ENCODE data around the gene PGS1.
"Not testable (repeated sequence)": the region's sequence is repeated elsewhere in the genome, so short reads cannot be mapped to it uniquely, and the experiment has no call there.

PGS1 gene, protein sequence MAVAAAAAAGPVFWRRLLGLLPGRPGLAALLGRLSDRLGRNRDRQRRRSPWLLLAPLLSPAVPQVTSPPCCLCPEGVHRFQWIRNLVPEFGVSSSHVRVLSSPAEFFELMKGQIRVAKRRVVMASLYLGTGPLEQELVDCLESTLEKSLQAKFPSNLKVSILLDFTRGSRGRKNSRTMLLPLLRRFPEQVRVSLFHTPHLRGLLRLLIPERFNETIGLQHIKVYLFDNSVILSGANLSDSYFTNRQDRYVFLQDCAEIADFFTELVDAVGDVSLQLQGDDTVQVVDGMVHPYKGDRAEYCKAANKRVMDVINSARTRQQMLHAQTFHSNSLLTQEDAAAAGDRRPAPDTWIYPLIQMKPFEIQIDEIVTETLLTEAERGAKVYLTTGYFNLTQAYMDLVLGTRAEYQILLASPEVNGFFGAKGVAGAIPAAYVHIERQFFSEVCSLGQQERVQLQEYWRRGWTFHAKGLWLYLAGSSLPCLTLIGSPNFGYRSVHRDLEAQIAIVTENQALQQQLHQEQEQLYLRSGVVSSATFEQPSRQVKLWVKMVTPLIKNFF

DNA sequence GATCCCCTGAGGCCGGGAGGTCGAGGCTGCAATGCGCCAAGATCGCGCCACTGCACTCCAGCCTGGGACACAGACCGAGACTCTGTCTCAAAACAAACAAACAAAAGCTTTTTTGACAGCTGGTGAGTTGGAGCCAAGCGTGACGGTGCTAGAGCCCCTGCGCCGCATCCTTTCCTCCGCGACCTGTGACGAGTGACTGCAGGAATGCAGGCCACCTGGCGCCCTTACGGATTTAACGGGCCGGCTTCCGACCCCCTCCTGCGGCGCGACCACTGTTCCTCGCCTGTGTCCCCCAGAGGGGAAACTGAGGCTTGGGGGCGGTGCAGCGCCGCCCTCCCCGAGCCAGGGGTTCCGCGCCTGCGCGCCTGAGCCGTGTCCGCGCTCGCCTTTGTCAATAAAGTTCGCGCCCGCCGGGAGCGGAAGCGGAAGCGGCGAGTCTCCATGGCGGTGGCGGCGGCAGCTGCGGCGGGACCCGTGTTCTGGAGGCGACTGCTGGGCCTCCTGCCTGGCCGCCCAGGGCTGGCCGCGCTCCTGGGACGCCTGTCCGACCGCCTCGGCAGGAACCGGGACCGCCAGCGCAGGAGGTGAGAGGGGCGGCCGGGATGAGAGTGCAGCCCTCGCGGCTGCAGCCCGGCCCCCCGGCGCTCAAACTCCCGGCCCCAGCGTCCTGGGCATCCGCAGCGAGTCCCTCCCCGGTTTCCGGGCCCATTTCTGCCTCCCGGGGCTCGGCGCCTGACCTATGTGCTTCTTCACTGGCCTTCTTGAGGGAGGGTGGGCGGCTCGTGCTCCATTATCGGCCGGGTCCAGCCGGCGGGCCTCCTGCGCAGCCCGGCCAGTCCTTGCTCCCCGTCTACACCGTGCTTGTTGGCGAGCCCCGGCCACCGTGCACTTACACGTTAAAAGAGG is at the start of gene PGS1:
Gene PGS1 (plus strand): TSS at position 425 of the 906 bp plus-strand sequence. CDS start 17 bp downstream, at position 442.
- peak; percentile 76 for DNase-seq (ENCODE audit: low spot score)

DNA sequence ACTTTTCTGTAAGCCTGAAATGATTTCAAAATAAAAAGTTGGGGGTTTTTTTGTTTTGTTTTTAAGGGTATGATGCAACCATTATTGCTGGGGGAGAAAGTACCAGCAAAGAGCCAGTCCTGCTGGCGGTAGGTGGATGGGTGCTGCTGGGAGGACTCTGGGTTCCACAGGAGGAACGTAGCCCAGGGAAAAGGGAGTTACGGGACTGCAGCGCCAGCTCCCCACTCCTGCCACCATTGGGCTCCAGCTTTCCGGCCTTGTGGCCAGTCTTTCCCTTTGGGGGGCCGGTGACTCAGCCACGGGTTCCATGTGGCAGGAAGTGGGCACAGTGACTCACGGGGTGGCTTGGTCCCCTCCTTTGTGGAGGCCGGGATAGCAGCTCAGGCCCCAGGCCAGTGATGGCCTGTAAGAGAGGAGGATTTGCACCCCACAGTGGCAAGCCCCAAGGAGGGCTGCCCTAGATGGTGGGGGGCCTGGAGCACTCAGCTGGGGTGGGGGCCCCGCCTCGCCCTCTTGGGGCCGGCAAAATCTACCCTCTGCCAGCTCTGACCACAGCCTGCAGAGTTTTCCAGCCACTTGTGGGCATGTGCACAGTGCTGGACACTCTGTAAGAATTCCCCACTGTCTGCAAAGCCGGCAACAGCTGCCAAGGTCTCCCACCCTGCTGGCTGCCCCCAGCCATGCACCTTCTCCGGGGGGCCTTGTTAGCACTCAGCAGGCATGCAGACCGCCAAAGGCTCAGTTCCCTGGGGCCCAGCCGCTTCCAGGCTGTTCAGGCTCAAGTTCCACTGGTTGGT is 49.0 kb upstream of the PGS1 start:
- no peak for DNase-seq (ENCODE audit: low spot score)

DNA sequence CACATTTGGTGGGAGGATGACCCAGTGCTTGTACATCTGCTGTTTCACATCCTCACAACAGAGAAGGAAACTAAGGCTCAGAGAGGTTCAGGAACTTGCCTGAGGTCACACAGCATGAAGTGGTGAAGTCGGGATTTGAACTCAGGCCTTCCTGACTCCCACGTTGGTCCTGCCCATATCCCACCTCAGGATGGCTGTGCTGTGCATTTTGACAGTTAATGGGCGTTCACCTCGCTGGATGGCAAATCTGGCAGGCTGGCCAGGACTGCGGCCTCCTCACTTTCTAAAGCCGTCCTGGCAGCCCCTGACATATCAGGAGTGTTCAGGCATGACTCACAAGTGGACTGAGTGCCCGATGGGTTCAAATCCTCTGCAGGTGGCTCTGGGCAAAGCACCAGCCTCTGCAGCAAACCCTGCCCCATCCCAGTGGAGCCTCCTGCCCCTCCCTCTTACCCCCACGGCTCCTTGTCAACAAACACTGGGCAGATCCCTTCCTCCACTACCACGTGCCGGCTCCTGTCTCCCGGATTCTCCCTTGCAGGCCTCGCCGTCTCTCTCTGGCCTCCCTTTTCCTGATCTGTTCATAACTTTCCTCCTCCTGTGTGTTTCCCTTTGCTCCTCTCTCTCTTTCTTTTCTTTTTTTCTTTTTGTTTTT is 47.8 kb upstream of the PGS1 start:
- DNase-seq (ENCODE audit: low spot score): no peak

DNA sequence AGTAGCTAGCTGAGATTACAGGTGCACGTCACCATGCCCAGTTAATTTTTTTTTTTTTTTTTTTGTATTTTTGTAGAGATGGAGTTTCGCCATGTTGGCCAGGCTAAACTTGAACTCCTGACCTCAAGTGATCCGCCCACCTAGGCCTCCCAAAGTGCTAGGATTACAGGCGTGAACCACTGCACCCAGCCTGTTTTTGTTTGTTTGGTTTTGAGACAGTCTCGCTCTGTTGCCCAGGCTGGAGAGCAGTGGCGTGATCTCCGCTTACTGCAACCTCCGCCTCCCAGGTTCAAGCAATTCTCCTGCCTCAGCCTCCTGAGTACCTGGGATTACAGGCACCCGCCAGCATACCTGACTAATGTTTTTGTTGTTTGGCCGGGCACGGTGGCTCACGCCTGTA is 47.1 kb upstream of the PGS1 start:
- DNase-seq (ENCODE audit: low spot score): not testable (repeated sequence)

DNA sequence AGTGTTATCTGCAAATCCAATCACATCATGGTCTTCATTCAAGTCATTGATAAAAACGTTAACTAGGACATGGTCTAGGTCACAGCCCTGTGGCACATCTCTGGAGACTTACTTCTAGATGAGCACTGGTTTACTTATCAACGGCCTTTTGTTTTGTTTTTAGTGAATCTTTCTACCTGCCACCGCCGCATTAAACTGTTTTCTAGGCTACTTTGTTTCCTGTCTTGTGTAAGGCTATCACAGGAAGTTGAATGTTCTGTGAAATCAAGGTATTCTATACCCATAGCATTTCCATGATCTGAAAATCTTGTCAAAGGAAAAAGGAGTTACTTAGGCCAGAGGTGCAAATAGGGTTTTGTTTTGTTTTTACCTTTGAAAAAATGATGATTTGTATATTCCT is 45.5 kb upstream of the PGS1 start:
- no peak for DNase-seq (ENCODE audit: low spot score)

DNA sequence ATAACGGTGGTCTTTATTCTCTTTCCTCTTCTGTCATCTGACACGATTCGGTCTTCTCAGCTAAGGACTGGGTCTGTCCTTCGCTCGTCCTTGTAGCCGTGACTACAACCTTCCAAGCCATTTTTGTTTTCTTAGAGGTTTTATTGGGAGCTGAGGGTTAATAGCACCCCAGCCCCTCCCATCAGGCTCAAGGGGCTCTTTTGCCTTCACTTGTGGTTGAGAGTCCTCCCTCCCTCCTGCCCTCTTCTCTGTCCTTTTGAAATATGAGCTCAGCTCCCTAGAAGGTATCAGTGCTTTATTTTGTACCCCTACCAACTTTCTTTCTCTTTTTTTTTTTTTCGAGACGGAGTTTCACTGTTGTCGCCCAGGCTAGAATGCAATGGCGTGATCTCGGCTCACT is 43.2 kb upstream of the PGS1 start:
- no peak for DNase-seq (ENCODE audit: low spot score)

DNA sequence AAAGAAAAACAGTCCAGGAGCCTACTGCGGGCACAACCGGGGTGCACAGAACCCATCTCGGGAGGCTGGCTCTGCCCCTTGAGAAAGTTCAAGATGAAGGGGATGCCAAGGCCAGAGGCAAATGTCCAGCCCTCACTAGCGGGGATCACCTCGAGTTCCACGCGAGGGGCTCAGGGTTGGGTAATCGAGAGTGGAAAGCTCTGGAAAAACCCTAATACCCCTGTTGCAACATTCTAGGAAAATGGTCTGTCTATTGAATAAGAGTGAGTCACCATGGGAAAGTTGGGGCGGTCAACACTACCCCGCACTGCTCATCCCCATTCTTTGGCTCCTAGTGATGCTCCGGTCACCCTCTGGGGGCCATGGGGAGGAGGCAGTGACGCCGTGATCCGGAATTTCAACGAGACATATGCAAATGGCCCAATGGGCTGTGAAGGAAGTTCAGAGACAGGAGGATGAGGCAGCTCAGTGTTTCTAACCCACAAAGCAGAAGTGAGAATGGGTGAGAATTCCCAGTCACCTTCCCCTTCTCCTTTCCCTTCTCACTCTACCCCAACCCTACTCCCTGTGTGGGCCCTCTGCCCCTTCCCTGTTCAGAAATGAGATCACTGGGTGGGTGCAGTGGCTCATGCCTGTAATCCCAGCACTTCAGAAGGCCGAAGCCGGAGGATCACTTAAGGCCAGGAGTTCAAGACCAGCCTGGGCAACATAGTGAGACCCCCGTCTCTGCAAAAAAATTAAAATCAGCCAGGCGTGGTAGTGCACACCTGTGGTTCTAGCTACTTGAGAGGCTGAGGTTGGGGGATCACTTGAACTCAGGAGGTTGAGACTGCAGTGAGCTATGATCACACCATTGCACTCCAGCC is 41.0 kb upstream of the PGS1 start:
- DNase-seq (ENCODE audit: low spot score): no peak

DNA sequence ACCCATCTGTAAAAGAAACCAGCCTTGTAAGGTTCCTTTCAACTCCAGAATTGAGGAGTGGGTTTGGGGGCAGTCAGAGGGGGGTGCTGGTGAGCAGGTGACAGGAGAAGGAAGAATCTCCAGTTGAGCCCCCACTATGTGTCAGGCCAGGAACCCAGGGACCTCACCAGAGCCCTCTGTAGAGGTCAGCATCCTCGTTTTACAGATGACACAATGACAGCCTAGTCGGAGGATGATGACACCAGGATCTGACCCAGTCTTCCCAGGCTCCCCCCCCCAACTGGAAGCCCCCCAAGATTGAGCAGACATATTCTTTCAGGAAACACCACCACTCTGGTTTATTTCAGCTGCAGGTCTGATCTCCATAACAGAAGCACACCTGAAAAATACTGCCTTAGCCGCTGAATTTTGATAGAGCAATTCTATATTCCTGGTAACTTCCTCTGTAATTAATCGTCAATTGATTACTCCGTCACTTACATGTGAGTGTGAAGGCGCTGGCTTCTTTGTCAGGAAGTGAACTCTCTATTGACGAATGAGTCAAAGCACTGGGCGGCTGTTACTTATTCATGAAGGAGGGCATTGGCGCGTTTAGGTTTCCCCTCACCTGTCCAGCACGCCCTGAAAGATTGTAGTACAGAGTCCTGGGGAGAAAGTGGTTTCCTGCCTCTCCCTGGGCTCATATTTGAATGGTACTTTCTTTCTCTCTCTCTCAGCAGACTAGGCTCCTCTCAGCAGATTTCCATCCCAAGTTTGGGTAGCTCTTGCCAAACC is 39.8 kb upstream of the PGS1 start:
- peak; percentile 73 for DNase-seq (ENCODE audit: low spot score)

DNA sequence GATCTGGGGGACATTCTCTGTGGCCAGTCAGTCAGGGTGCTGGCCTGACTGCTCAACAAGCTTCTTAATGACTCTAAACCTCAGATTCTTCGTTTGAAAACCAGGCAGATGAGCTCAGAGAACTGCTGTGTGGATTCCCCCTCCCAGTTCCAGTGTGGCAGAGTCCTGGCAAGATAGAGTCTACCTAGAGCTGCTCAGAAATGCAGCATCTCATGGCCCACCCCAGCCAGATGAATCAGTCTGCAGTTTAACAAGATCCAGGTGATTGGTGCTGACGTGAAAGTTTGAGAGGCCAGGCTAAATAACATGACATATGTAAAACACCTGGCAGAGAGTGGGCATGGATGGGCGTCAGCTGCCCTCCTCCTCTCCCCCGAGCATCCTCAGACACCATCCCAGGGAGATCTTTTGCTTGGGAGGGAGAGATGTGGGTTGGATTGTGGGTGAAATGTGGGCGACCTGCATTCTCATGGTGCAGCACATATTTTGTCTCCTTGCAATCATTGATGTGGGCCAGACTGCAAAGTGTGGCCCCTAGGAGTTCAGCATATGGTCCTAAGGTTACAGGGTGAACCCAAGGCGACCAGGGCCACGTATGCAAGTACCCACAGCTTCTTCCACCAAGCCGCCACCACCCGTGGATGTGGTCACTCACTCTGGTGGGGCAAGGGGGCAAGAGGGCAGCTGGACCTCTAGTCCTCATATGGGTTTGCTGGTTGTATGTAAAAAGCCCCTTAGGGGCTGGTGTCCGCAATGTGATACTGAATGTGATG is 38.1 kb upstream of the PGS1 start:
- DNase-seq (ENCODE audit: low spot score): no peak

DNA sequence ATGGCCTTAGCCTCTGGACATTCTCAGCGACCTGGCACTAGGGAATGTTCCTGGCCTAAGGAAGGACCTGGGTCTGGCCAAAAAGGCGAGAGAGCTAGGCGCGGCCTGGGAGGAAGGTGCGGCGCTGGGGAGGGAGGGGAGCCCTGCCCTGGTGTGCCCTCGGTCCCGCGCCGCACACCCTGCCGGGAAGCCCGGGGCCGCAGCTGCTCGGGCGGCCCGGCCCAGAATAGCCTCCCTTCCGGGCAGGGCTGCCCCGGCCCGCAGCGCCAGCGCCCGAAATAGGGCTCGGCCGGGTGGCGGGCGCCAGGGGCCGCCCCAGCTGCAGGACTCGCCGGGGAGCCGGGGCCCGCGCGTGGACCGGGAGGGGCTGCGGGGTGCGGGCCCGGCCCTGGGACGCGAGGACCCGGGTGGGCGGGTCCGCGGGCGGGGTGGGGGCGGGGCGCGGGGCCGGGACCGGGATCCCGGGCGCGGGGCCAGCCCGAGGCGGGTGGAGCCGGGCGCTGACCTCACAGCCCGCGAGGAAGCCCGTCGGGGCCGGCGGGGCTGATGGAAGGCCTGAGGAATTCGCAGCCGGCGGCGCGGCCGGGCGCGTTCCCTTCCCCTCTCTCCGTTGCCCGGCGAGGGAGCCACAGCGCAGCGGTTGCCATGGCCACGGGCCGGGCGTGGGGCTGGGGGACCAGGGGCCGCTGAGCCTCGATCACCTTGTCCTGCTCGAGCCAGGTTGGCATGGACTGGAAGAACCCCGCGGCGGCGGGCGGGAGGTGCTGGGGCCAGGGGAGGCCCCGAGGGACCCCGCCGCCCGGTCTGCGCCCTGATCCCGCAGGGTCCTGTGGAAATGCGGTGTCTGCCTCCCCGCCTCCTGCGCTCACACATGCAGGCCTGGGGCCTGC is 36.6 kb upstream of the PGS1 start:
- DNase-seq (ENCODE audit: low spot score): peak; percentile 70

DNA sequence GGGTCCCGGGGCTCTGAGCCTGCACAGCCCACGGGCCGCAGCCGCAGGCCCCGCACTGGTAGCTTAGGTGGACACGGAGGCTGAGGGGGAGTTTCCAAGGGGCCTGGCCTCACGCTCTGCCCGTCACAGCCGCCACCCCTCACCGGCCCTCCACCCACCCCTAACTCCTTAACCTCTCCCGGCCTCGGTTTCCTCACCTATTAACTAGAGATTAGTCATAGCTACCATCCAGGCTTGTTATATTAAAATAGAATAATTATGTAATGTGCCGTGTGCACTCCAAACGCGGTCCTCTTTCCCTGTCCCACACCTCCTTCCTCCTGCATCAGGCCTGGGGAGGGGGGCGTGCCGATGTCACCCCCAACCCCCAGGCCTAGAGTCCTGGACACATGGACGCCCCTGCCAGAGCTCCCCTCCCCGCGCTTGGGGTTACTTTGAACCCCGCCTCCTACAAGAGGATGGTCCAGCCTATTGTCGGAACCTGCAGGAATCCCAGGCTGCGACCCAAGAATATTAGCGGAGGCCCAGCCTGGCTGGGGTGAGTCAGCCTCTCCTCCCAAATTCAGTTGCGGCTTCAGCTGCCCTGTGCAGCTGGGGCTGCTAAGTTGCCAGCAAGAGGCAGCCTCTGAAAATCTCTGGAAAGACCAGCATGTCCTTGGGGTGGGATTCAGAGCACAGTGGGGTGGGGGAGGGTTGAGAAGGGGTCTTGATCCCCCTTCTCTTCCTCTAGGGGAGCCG is 35.8 kb upstream of the PGS1 start:
- no peak for DNase-seq (ENCODE audit: low spot score)

DNA sequence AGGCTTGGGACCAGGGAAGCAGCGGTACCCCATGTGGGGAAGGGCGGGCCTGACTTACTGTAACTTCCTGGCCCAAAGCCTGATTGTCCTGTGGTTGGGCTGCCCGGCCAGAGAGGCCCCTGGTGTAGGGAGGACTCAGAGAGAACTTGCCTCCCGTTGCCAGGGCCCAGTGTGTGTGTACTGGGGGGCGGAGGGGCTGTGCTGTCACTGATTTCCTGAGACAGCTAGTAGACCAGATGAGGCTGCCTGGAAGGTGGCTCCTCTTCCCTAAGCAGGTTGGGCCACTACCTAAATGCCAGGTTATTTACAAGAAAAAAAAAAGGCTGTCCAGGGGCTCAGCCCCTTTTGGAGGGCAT is 35.3 kb upstream of the PGS1 start:
- DNase-seq (ENCODE audit: low spot score): no peak

DNA sequence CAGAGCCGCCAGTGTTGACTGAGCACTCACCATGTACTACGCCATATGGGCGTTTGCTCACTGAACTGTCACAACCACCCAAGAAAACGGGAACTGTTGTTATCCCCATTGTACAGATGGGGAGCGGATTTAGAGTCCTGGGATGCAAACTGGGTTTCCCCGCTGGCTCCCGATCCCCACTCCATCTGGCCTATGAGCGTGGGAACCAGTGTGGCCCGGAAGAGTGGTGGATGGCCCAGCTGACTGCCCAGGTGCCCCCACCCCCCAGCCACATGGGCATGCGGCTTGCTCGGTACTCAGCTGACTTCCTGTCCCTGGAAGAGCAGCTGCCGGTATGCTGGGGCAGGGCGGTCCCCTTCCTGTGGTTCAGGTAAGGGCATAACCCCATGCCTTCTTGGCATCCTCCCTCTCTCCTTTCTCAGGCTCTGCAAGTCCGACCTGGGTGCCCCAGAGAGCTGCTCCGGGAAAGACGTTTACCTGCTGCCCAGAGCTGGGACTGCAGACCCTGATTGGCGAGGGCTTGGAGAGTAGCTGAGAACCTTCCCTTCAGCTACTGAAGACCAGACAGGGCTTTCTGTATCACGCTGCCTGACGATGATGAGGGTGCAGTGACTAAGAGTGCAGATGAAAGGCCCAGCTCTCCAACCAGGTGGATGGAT is 34.8 kb upstream of the PGS1 start:
- DNase-seq (ENCODE audit: low spot score): no peak

DNA sequence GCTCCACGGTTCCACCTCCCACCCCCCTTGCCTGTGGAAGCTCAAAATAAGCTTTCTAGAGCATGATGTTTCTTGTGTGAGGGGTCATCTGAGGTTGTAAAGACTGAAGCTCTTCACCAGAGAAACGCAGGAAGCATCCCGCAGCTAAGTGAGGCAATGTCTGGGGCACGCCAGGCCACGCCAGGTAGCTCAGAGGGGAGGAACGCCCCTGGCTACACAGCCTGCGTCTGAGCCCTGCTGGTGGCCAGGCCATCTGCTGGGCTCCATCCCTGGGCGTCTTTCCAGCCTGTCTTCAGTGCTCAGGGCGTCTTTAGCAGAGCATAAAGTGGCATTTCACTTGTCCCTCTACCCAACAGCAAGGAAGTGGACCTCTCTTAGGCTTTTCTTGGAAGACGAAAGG is 33.8 kb upstream of the PGS1 start:
- no peak for DNase-seq (ENCODE audit: low spot score)

DNA sequence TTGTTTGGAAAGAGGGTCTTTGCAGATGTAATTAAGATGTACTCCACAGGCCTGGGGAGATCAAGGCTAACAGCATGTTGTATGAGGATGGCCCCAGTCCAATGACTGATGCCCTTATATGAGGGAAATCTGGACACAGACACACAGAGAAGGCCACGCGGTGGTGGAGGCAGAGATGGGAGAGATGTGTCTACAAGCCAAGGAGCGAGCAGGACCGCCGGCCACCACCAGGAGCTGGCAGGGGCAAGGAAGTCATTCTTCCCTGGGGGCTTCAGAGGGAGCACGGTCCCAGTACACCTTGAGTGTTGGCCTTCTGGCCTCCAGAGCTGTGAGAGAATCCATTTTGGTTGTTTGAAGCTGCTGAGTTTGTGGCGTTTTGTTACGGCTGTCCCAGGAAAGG is 33.3 kb upstream of the PGS1 start:
- no peak for DNase-seq (ENCODE audit: low spot score)

DNA sequence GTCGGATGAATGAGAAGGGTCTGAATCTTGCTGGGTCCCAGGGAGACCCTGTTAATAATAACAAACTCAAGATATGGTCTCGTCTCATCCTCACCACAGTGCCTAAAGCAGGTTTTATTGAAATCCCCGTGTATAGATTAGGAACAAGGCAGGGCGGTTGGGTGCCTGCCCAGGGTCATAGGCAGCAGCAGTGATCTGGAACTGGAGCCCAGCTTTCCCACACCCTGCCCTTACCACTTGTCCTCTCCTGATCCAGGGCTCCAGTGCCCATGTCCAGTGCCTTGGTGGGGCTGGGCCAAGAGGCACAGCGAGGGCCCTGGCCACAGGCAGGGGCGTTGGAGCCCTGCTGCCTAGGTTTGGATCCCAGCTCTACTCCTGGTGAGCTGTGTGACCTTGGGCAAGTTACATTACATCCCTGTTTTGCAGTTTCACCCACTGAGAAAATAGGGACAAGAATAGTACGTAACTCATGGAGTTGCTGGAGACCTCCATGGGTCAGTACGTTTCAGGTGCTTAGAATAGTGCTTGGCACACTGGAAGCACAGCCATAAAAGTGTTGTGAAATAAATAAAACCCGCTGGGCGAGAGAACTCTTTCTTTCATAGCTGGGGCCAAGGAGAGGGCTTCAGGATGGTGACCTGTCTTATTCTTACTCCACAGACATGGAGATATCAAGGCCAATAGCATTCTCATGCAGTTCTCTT is 32.5 kb upstream of the PGS1 start:
- no peak for DNase-seq (ENCODE audit: low spot score)

Measured in LoVo (cell line).